Type B pancreatic cell (in vitro differentiated cells): ENCODE data around the gene TMEM150C. TPM values are rescaled to one million over a fixed set of nuclear protein-coding genes. Genes with fewer than 3 reads are reported as not detected.

Experiments used
- DNase-seq: peaks from one replicate; pipeline ENCODE4 v3.0.0; 2021; ENCODE audit warnings: mixed read lengths; ENCODE audit not compliant: unreplicated experiment; ENCODE audit errors: extremely low spot score
- H3K27ac Mint-ChIP-seq: 2 replicates; pipeline ENCODE4 v1.8.0; 2021; ENCODE audit warnings: mild to moderate bottlenecking, mixed read lengths
- H3K27me3 Mint-ChIP-seq: 2 replicates; pipeline ENCODE4 v1.8.0; 2021; ENCODE audit warnings: mixed read lengths
- H3K36me3 Mint-ChIP-seq: 2 replicates; pipeline ENCODE4 v1.8.0; 2021; ENCODE audit warnings: mixed read lengths
- H3K4me1 Mint-ChIP-seq: one replicate; pipeline ENCODE4 v1.8.0; 2021; ENCODE audit warnings: mixed read lengths; ENCODE audit not compliant: unreplicated experiment
- H3K4me3 Mint-ChIP-seq: 2 replicates; pipeline ENCODE4 v1.8.0; 2021; ENCODE audit warnings: mild to moderate bottlenecking, mixed read lengths
- H3K9me3 Mint-ChIP-seq: 2 replicates; pipeline ENCODE4 v1.8.0; 2021; ENCODE audit warnings: mixed read lengths
- total RNA-seq: library from RNA; stranded (reverse); gene quantifications from 2 replicates; pipeline ENCODE4 v1.2.1, GENCODE V29; 2021; ENCODE audit warnings: low replicate concordance
- TF ChIP-seq, protein P1 (sequence below): fragments of 200-600 bp; sonication (generic); conservative IDR thresholded peaks from 2 replicates; pipeline ENCODE4 v1.5.0; 2021; ENCODE audit warnings: antibody characterized with exemption, mild to moderate bottlenecking

Gene TMEM150C
- total RNA-seq, 1 donor from 2014 or later = 5.7 TPM

DNA sequence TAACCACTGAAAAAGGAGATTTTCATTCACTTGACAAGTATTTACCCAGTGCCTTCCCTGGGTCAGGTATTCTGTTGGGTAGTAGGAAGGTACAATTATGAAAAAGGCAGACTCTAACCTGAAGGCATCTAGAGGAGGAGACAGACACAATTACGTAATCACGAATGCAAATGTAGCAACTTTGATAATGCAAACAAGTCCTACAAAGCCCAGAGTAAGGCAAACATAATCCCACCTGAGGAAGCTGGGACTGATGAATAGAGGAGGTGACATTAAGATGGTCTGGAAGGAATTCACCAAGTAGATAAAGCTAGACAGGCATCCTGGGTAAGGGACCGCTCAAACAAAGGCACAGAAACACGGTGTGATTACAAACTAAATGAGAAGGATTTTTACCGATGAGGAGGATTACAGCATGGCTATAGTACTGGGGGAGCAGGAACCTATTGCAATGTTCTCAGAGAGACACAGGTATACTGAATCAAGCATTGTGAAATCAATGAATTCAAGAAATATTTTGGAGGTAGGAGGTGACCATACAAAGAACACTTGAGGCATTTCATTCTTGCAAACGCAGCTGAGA, 37.1 kb downstream of the TMEM150C start:
- peak overlapping the region; percentile 8 for H3K27ac Mint-ChIP-seq
- DNase-seq = no peak
- H3K4me1 Mint-ChIP-seq = peaks cover 12% of the 10 kb centered on the region
- peak overlapping the region; percentile 12 for H3K4me3 Mint-ChIP-seq
- H3K9me3 Mint-ChIP-seq = no peaks in the 10 kb centered on the region
- TF ChIP-seq, protein P1, sequence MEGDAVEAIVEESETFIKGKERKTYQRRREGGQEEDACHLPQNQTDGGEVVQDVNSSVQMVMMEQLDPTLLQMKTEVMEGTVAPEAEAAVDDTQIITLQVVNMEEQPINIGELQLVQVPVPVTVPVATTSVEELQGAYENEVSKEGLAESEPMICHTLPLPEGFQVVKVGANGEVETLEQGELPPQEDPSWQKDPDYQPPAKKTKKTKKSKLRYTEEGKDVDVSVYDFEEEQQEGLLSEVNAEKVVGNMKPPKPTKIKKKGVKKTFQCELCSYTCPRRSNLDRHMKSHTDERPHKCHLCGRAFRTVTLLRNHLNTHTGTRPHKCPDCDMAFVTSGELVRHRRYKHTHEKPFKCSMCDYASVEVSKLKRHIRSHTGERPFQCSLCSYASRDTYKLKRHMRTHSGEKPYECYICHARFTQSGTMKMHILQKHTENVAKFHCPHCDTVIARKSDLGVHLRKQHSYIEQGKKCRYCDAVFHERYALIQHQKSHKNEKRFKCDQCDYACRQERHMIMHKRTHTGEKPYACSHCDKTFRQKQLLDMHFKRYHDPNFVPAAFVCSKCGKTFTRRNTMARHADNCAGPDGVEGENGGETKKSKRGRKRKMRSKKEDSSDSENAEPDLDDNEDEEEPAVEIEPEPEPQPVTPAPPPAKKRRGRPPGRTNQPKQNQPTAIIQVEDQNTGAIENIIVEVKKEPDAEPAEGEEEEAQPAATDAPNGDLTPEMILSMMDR = no peak
- no peaks in the 10 kb centered on the region for H3K27me3 Mint-ChIP-seq
- no peaks in the 10 kb centered on the region for H3K36me3 Mint-ChIP-seq

DNA sequence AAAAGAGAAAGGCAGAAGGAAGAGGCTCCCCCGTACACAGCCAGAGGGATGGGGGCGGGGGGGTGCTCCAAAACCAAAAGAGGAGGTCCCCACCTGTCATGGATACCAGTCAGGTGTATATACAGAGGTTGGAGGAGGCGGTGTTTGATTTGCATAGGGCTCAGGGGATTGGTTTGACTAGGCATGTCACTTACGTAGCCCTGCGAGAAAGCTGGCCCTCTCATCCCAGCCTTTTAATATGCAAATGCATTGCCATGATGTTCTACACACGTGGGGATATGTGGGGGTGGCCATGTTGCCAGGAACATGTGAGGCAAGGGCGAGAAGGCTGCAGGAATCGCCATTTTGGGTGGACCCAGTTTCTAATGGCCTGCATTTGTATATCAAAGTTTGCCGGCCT, 38.6 kb downstream of the TMEM150C start:
- no peaks in the 10 kb centered on the region for H3K27me3 Mint-ChIP-seq
- no peaks in the 10 kb centered on the region for H3K36me3 Mint-ChIP-seq
- H3K4me1 Mint-ChIP-seq = peaks cover 19% of the 10 kb centered on the region
- DNase-seq = no peak
- no peak overlapping the region for H3K27ac Mint-ChIP-seq
- TF ChIP-seq, protein P1 = no peak
- H3K9me3 Mint-ChIP-seq = no peaks in the 10 kb centered on the region
- H3K4me3 Mint-ChIP-seq = no peak overlapping the region

- TF ChIP-seq, protein P1 = no peak
- H3K27ac Mint-ChIP-seq = no peak overlapping the region
- DNase-seq = no peak
- no peaks in the 10 kb centered on the region for H3K9me3 Mint-ChIP-seq
- peaks cover 19% of the 10 kb centered on the region for H3K4me1 Mint-ChIP-seq
- H3K27me3 Mint-ChIP-seq = no peaks in the 10 kb centered on the region
- no peaks in the 10 kb centered on the region for H3K36me3 Mint-ChIP-seq
- H3K4me3 Mint-ChIP-seq = no peak overlapping the region
These were observed 39.3 kb downstream of the TMEM150C start for GRCh38 chr4:82522472-82522871.

DNA sequence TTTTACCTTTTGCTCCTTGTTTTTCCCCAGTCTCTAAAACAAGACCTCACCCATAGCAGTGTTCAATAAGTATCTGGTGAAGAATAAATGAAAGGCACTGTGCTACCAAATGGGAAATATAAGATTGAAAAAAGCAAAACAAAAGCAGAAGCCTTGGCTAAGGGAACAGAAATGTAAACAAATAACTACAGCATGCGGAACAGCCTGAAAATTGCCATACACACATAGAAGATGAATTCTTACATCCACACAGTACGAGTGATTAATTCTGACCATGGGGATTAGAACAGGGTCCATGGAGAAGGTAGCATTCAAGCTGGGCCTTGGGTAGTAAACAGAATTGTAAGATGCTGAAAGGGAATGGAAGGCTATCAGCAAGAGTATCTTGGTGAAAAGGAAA, 40.5 kb downstream of the TMEM150C start:
- TF ChIP-seq, protein P1 = no peak
- H3K36me3 Mint-ChIP-seq = no peaks in the 10 kb centered on the region
- no peaks in the 10 kb centered on the region for H3K9me3 Mint-ChIP-seq
- H3K27me3 Mint-ChIP-seq = no peaks in the 10 kb centered on the region
- no peak overlapping the region for H3K4me3 Mint-ChIP-seq
- peaks cover 19% of the 10 kb centered on the region for H3K4me1 Mint-ChIP-seq
- DNase-seq = no peak
- no peak overlapping the region for H3K27ac Mint-ChIP-seq

GRCh38 chr4:82519776-82520175, 42.0 kb downstream of the TMEM150C start:
- no peak for DNase-seq
- no peak overlapping the region for H3K27ac Mint-ChIP-seq
- TF ChIP-seq, protein P1 = no peak
- H3K27me3 Mint-ChIP-seq = no peaks in the 10 kb centered on the region
- no peaks in the 10 kb centered on the region for H3K36me3 Mint-ChIP-seq
- H3K4me1 Mint-ChIP-seq = peaks cover 12% of the 10 kb centered on the region
- no peak overlapping the region for H3K4me3 Mint-ChIP-seq
- no peaks in the 10 kb centered on the region for H3K9me3 Mint-ChIP-seq

DNA sequence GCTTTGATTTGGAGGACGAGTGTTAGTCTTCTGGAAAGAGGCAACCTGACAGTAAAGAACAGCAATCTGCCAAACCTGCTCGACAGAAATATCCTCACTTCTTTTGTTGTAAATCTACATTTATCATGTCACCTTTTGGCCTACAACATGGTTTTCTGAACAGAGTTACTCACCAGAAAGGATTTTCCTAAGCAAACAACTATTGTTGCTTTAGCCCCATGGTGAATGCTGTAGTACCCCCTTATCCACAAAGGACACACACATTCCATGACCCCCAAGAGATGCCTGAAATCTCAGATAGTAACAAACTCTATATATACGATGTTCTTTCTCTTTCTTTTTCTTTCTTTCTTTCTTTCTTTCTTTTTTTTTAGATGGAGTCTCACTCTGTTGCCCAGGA, 42.7 kb downstream of the TMEM150C start:
- Mint-ChIP-seq H3K9me3 (no peaks in the 10 kb centered on the region), H3K36me3 (no peaks in the 10 kb centered on the region), H3K27ac (peak overlapping the region; percentile 75), H3K27me3 (no peaks in the 10 kb centered on the region), H3K4me3 (peak overlapping the region; percentile 42), H3K4me1 (peaks cover 6% of the 10 kb centered on the region)
- DNase-seq = no peak
- TF ChIP-seq, protein P1 = no peak
